Measurements from ENCODE around the gene ZCCHC7.

DNA sequence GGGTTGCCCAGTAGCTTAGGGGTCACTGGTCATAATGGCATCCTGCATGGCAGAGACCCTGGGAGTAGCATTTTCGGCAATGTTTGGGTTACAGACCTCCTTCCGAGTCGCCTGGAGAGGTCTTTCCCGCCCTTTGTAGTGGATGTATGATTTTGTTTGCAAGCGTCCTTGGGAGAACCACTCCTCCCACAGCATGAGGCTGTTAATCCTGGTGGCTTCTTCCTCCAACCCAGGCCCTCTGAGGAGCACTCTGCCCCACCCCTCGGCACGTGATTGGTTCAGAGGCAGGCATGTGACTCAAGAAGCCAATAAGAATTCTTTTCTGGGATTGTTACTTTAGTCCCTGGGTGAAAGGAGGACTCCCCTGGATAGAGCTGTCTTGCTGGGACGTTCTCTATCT lies 271.9 kb downstream of the ZCCHC7 start:
- TF ChIP-seq CTCF (conservative IDR thresholded peaks at IDR 0.05; ENCODE audit: low read length), result no peak
- TF ChIP-seq EZH2phosphoT487 (IDR thresholded peaks at IDR 0.05; ENCODE audit: borderline replicate concordance, low read depth, low read length), result no peak

All from OCI-LY7 (cell line).